GM18508 (cell line): ENCODE data around the gene STAT4.

Experiments used
- ATAC-seq: cut with Tn5 transposase; IDR thresholded peaks from one replicate; pipeline ENCODE4 v1.9.1; 2021; ENCODE audit warnings: moderate number of reproducible peaks; ENCODE audit not compliant: insufficient read depth, unreplicated experiment

STAT4 gene

GRCh38 chr2:191050640-191050987 is 100.2 kb downstream of the STAT4 start:
- ATAC-seq: no peak

DNA sequence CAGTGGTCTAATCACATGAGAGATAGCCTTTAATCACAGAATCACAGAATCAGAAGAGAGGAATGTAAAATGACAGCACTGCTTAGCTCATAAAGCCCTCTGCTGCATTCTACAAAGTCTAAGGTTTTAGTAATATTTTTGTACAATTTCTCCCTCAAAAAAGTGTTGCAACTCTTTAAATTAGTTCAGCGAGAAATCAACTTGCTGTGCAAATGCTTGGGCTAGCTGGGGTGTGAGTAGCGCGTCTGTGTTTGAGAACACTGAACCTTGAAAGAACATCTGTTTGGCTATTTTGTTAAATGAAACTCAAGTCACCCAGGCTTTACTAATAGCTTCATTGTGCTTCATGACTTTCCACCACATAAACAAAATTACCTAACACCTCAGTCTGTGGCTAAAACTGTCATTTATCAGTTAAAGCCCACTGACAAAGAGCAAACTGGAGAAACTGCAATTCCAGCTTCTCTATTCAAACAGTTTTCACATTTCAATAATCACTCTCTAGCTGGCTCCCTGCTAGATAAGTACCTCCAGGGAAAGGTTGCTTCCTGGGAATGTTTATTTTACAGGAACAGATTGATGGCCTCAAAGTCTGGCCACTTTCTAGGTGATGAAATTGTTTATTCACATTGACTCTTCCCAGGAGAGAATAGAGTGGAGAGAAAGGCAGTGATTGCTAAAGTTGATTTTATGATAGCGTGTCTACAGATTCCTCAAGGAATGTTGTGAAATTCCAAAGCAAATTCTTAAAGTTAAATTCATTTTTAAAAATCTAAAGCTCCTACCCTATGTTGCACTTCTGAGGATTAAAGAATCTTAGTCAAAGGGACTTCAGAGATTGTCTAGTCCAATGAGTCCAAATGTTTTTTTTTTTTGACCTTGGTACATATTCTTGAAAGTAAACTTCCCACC is 100.8 kb downstream of the STAT4 start:
- peak; percentile 69 for ATAC-seq

DNA sequence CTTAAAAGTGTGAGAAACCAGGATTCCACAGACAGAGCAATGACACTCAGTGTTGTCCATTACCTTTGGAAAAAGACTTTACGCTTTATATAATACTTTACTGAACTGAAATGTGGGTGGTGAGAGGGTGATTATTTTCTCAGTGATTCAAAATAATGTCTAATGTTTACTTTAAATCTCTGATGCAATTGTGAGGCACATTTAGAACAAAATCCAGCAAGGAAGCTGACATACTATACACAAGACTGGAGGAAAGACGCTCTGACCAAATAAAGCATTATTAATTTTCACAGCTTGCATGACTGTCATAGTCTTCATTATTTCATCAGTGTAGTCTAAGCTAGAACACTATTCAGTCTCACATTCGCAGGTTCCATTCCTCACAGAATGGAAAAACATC is 102.7 kb downstream of the STAT4 start:
- ATAC-seq: no peak

- ATAC-seq: no peak
Observed at GRCh38 chr2:191045141-191045540, 105.7 kb downstream of the STAT4 start.

- ATAC-seq: no peak
Observed at GRCh38 chr2:191043438-191043837, 107.4 kb downstream of the STAT4 start.

DNA sequence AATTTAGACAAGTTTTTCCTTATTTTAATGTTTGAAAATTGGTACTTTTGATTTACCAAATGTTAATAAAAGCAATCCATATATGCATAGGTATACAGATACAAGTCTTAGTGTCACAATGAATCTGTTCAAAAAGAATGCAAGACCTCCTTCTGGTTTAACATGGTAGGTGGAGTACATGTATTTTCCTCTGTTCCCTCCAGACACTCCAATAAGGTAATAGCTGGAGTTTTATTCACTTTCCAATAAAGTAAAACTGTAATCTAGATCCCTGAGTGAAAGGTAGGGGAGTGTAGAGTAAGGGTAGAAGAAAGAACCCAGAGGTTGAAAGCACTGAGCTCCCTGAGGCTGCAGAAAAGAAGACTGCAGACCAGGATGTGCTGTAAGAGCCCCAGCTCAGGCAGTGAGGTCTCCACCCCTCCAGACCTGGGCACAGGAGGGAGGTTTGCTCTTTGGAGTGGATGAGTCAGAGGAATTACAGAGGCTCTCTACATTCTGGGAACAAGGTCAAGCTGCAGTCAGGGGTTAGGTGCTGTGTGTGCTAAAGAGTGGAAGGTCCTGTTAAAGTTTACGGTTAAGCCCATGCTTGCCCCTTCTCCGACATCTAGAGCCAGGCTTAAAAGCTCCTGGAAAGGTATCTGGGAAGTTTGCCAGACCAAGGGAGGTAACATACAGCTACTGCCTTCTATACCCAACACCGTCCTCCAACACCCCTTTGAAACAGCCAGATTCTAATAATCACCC is 109.2 kb downstream of the STAT4 start:
- ATAC-seq: no peak

DNA sequence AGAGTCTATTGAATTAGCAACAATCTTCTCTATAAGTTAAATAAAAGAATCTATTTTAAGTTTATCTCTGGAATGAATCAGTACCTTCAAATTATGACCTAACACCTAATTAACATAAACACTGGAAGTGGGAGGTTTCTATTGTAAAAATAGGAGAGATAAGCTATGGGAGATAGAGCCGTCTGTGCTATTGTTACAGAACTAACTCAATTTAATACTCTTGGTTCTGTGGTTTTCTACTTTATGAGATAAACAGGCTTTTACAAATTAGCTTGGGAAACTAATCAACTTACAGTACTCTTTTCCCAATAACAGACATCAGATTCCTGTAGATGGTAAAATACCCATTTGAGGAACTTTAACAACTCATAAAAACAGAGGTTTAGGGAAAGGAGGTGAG is 111.2 kb downstream of the STAT4 start:
- ATAC-seq: no peak

DNA sequence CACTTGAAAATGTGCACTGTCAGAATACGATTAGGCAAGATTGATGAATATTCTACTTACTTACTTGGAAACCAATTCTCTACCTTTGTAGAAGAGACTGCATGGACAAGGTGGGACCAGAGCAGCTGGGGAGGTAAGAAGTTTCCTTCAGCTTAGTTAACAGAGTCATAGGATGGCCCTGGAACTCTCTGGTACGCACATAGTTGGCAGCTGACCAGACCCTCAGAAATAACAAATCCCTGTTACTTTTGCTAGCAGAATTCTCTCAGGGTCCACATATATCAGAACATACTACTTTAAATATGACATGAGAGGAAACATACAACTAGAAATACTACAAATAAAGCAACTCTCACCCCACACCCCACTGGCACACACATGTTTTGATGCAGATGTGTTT is 112.1 kb downstream of the STAT4 start:
- no peak for ATAC-seq

GRCh38 chr2:191038241-191038725 is 112.5 kb downstream of the STAT4 start:
- ATAC-seq: no peak

GRCh38 chr2:191037351-191037750 is 113.4 kb downstream of the STAT4 start:
- ATAC-seq: no peak

- no peak for ATAC-seq
Observed at GRCh38 chr2:191036363-191036762, 114.4 kb downstream of the STAT4 start.

GRCh38 chr2:191032588-191033429 is 118.0 kb downstream of the STAT4 start:
- no peak for ATAC-seq

- ATAC-seq: no peak
Observed at GRCh38 chr2:191031256-191031655, 119.5 kb downstream of the STAT4 start.

- ATAC-seq: peak; percentile 68
Observed at GRCh38 chr2:191030521-191031154, 120.2 kb downstream of the STAT4 start.

GRCh38 chr2:191029280-191029950 is 121.4 kb downstream of the STAT4 start:
- no peak for ATAC-seq

DNA sequence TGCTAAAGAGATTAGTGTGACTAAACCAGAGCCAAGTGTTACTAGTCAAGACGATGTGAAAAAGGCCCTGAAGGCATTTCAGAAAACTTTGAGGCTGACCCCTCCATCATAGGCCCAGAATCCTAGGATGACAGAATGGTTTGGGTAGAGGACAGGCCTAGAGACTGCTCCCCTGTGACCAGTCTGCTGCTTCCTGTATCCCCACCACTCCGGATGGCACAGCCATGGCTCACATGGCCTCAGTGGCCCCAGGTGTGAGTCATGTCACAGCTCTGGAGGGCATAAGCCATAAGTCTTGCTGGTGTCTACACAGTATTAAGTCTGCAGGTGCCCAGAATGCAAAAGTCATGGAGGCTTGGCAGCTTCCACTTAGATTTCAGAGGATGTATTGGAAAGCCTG is 124.4 kb downstream of the STAT4 start:
- ATAC-seq: no peak

GRCh38 chr2:191025135-191025534 is 125.7 kb downstream of the STAT4 start:
- no peak for ATAC-seq

DNA sequence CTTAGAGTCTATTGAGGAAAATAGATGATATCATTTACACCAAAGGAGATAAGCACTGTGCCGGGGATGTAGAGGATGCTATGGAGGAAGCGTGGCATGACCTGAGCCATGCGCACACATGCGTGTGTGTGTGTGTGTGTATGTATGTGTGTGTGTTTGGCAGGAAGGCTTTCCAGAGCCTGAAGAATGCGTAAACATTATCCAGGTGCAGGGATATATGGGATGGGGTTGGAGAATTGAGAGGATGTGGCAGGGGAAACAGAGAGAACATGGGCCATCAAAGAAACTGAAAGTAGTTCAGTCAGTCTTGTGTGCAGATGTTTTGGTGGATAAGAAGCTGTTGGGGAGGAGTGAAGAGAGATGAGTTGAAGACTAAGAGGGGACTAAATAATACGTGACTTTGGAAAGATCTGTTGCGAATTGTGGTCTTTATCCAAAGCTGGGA is 127.5 kb downstream of the STAT4 start:
- ATAC-seq: no peak

GRCh38 chr2:191020742-191021381 is 129.9 kb downstream of the STAT4 start:
- ATAC-seq: peak; percentile 17
